A549 (cell line): ENCODE data around the gene ENTHD1. TPM values are rescaled to one million over a fixed set of nuclear protein-coding genes. Genes with fewer than 3 reads are reported as not detected.

Source experiments
- ATAC-seq, 2 experiments: fragments of 200-7000 bp in 1 of 2; fragments of >200 bp in 1 of 2; cut with Nextera tagmentation in 1 of 2; cut with Tn5 transposase in 1 of 2; 3 replicates each; pipeline versions ENCODE4 v1.8.0 to v1.9.1; 2018 to 2020; ENCODE audit warnings: mild to moderate bottlenecking in 1 of 2, moderate library complexity in 1 of 2
- CTCF ChIA-PET: fragments of 300-600 bp; sonication (Branson Sonifier 250); formaldehyde crosslinking; extraction: SDS; loops from one replicate; lab custom pipeline; 2021; ENCODE audit warnings: antibody characterized with exemption, inconsistent platforms; lab: Yijun Ruan, JAX
- POLR2A ChIA-PET: fragments of 350-600 bp; formaldehyde crosslinking; extraction: SDS; loops from one replicate; lab custom pipeline; 2021; ENCODE audit warnings: antibody characterized with exemption, inconsistent platforms; lab: Yijun Ruan, JAX
- DNase-seq, 2 experiments: peaks; one replicate each; pipeline versions ENCODE4 v3.0.0 to v3.0.0-alpha.2; 2011 to 2016; ENCODE audit warnings: low read depth in 1 of 2, low spot score in 1 of 2
- FAIRE-seq: peaks from 2 replicates; lab custom pipeline; 2011; peaks lifted over from hg19 to GRCh38; lab: Jason Lieb, UNC
- H3K27ac ChIP-seq, 2 experiments: fragments of >200 bp; sonication (Bioruptor Twin); formaldehyde crosslinking; 3 replicates each; pipeline ENCODE4 v1.5.1; 2016 to 2017
- H3K4me1 ChIP-seq: fragments of >200 bp; sonication (Bioruptor Twin); formaldehyde crosslinking; 3 replicates; pipeline ENCODE4 v1.6.1; 2016
- H3K4me2 ChIP-seq: fragments of >200 bp; sonication (Bioruptor Twin); formaldehyde crosslinking; 3 replicates; pipeline ENCODE4 v1.6.1; 2016
- H3K4me3 ChIP-seq: fragments of >200 bp; sonication (Bioruptor Twin); formaldehyde crosslinking; 3 replicates; pipeline ENCODE4 v1.5.1; 2016
- H3K9me3 ChIP-seq: fragments of >200 bp; sonication (Bioruptor Twin); formaldehyde crosslinking; 3 replicates; pipeline ENCODE4 v1.6.1; 2016
- ATOH8 ChIP-seq: fragments of 250-450 bp; sonication (Bioruptor Pico); IDR thresholded peaks from 2 replicates; pipeline ENCODE4 v1.5.0; 2020; ENCODE audit warnings: low read depth, mild to moderate bottlenecking, moderate library complexity
- BHLHE40 ChIP-seq: IDR thresholded peaks from 2 replicates; pipeline ENCODE4 v1.6.1; 2012; ENCODE audit warnings: low read depth, low read length, inconsistent platforms
- CBX2 ChIP-seq: fragments of 200-600 bp; sonication (generic); IDR thresholded peaks from 2 replicates; pipeline ENCODE4 v1.6.1; 2016; ENCODE audit warnings: low read depth, mild to moderate bottlenecking, borderline replicate concordance
- CBX8 ChIP-seq: fragments of 200-600 bp; sonication (generic); IDR thresholded peaks from 2 replicates; pipeline ENCODE4 v1.6.1; 2016
- CEBPB ChIP-seq, 2 experiments: fragments of >200 bp in 1 of 2; sonication (Bioruptor Twin) in 1 of 2; formaldehyde crosslinking in 1 of 2; IDR thresholded peaks; 2 replicates each; pipeline ENCODE4 v1.6.1; 2012 to 2016
- CHD2 ChIP-seq: fragments of 150-350 bp; IDR thresholded peaks from 2 replicates; pipeline ENCODE4 v1.6.1; 2014; ENCODE audit warnings: low read length; ENCODE audit not compliant: partially characterized antibody
- EHF ChIP-seq: fragments of 250-450 bp; sonication (Bioruptor Pico); IDR thresholded peaks from 2 replicates; pipeline ENCODE4 v1.5.0; 2020; ENCODE audit warnings: mild to moderate bottlenecking
- ESRRA ChIP-seq: fragments of 150-350 bp; IDR thresholded peaks from 2 replicates; pipeline ENCODE4 v1.6.1; 2014; ENCODE audit warnings: mild to moderate bottlenecking, low read length, borderline replicate concordance
- FOSL2 ChIP-seq, 2 experiments: fragments of 450-650 bp in 1 of 2; fragments of >200 bp in 1 of 2; sonication (Bioruptor Twin) in 1 of 2; formaldehyde crosslinking; IDR thresholded peaks; 2 replicates each; pipeline versions ENCODE4 v1.5.0 to v1.6.1; 2016 to 2020; ENCODE audit warnings: mild to moderate bottlenecking in 1 of 2, moderate library complexity in 1 of 2
- GATA3 ChIP-seq: IDR thresholded peaks from 2 replicates; pipeline ENCODE4 v1.6.1; 2012; ENCODE audit warnings: borderline replicate concordance
- HES2 ChIP-seq: fragments of >200 bp; sonication (Bioruptor Twin); formaldehyde crosslinking; IDR thresholded peaks from 2 replicates; pipeline ENCODE4 v1.6.1; 2016
- HEYL ChIP-seq: fragments of 250-450 bp; sonication (Bioruptor Pico); IDR thresholded peaks from 2 replicates; pipeline ENCODE4 v1.8.0; 2021; ENCODE audit warnings: mild to moderate bottlenecking, moderate library complexity
- KDM1A ChIP-seq: fragments of 200-600 bp; sonication (generic); IDR thresholded peaks from 2 replicates; pipeline ENCODE4 v1.6.1; 2016; ENCODE audit warnings: low read depth, mild to moderate bottlenecking
- NFE2L2 ChIP-seq: fragments of 150-350 bp; conservative IDR thresholded peaks from 2 replicates; pipeline ENCODE4 v1.6.1; 2014; ENCODE audit warnings: low read length
- PHF8 ChIP-seq: fragments of 200-600 bp; sonication (generic); IDR thresholded peaks from 2 replicates; pipeline ENCODE4 v1.6.1; 2016; ENCODE audit warnings: low read depth, mild to moderate bottlenecking, antibody characterized with exemption, moderate library complexity, borderline replicate concordance
- POLR2AphosphoS2 ChIP-seq: conservative IDR thresholded peaks from 2 replicates; pipeline ENCODE4 v1.6.1; 2012; ENCODE audit warnings: low read length, improper control_type of control experiment, inconsistent platforms
- RAD21 ChIP-seq, 2 experiments: fragments of >200 bp in 1 of 2; sonication (Bioruptor Twin) in 1 of 2; formaldehyde crosslinking in 1 of 2; IDR thresholded peaks in 1 of 2; conservative IDR thresholded peaks in 1 of 2; 2 replicates in 1 of 2; 3 replicates in 1 of 2; pipeline ENCODE4 v1.6.1; 2012 to 2018; ENCODE audit warnings: inconsistent platforms in 1 of 2
- RARB ChIP-seq: fragments of 250-450 bp; sonication (Bioruptor Pico); IDR thresholded peaks from 2 replicates; pipeline ENCODE4 v1.8.0; 2021; ENCODE audit warnings: mild to moderate bottlenecking, moderate library complexity
- RCOR1 ChIP-seq: fragments of 150-350 bp; IDR thresholded peaks from 2 replicates; pipeline ENCODE4 v1.6.1; 2014; ENCODE audit warnings: antibody characterized with exemption, low read length, low read depth
- REST ChIP-seq: fragments of 200-600 bp; sonication (generic); IDR thresholded peaks from 2 replicates; pipeline ENCODE4 v1.6.1; 2016; ENCODE audit warnings: antibody characterized with exemption, mild to moderate bottlenecking, moderate library complexity
- SMC3 ChIP-seq: fragments of >200 bp; sonication (Bioruptor Twin); formaldehyde crosslinking; IDR thresholded peaks from 3 replicates; pipeline ENCODE4 v1.6.1; 2018; ENCODE audit warnings: inconsistent platforms
- USF2 ChIP-seq: fragments of 450-650 bp; IDR thresholded peaks from 2 replicates; pipeline ENCODE4 v1.6.1; 2014; ENCODE audit warnings: antibody characterized with exemption
- ZFP36 ChIP-seq: fragments of 450-650 bp; IDR thresholded peaks from 2 replicates; pipeline ENCODE4 v1.6.1; 2014; ENCODE audit warnings: borderline replicate concordance; ENCODE audit not compliant: partially characterized antibody
- ZSCAN20 ChIP-seq: fragments of 250-450 bp; sonication (Bioruptor Pico); IDR thresholded peaks from 2 replicates; pipeline ENCODE4 v1.8.0; 2022; ENCODE audit warnings: mild to moderate bottlenecking, moderate library complexity
- WGBS: methylation state at CpG from one replicate; pipeline ENCODE4 v1.1.6; 2017; ENCODE audit errors: missing lambda C conversion rate; 5-methylcytosine and 5-hydroxymethylcytosine counted together
- polyA plus RNA-seq, 4 experiments: library from polyadenylated mRNA; depleted of rRNA in 3 of 4; stranded (reverse); fragments of >200 nt; fragmentation: RNase III in 1 of 4; extraction: RNeasy Plus Mini Kit Qiagen cat#74134 plus additional on column Dnase treatment in 1 of 4; gene quantifications; 2 replicates in 3 of 4; 3 replicates in 1 of 4; pipeline ENCODE4 v1.2.3, GENCODE V29; 2011 to 2017

Gene ENTHD1
- polyA plus RNA-seq, 2 of the 4 experiments (the other 2 are of a cell fraction) = not detected

- 25% methylated on average over 5 of the region's 5 CpGs for WGBS
- ATAC-seq (no peak), FAIRE-seq (no peak), DNase-seq (no peak)
- POLR2A ChIA-PET = no interaction called here
- Histone ChIP-seq H3K27ac (no peak overlapping the region), H3K9me3 (no peaks in the 10 kb centered on the region), H3K4me1 (no peaks in the 10 kb centered on the region), H3K4me3 (no peak overlapping the region), H3K4me2 (no peak overlapping the region)
- CTCF ChIA-PET = no interaction called here
- TF ChIP-seq ESRRA (no peak), KDM1A (no peak), BHLHE40 (no peak), USF2 (no peak), ZFP36 (no peak), ATOH8 (CRISPR knock-in tag) (no peak), CEBPB (IDR thresholded peaks at IDR 0.05) (no peak), CBX2 (no peak), CHD2 (no peak), RARB (CRISPR knock-in tag) (no peak), PHF8 (no peak)
These were observed 115.7 kb downstream of the ENTHD1 start for GRCh38 chr22:39777716-39778454.

GRCh38 chr22:39776295-39777009 lies 117.1 kb downstream of the ENTHD1 start:
- no peak for DNase-seq
- Histone ChIP-seq H3K4me3 (no peak overlapping the region), H3K4me1 (no peaks in the 10 kb centered on the region), H3K27ac (no peak overlapping the region), H3K4me2 (no peak overlapping the region), H3K9me3 (no peaks in the 10 kb centered on the region)
- POLR2A ChIA-PET = no interaction called here
- CTCF ChIA-PET = no interaction called here
- ATAC-seq = no peak
- no peak for TF ChIP-seq SMC3
- no peak for TF ChIP-seq REST
- TF ChIP-seq HES2 = no peak
- no peak for TF ChIP-seq NFE2L2
- TF ChIP-seq CEBPB (IDR thresholded peaks at IDR 0.05) = no peak
- TF ChIP-seq GATA3 = no peak
- TF ChIP-seq RAD21 (conservative IDR thresholded peaks at IDR 0.05 in 1 of 2, IDR thresholded peaks at IDR 0.05 in 1 of 2) = no peak
- no peak for TF ChIP-seq RCOR1
- no peak for TF ChIP-seq CBX8
- TF ChIP-seq HEYL (CRISPR knock-in tag) = no peak
- TF ChIP-seq FOSL2 (IDR thresholded peaks at IDR 0.05) = no peak
- no peak for TF ChIP-seq FOSL2 (CRISPR knock-in tag; IDR thresholded peaks at IDR 0.05)
- TF ChIP-seq POLR2AphosphoS2 = no peak
- no peak for TF ChIP-seq EHF
- no peak for TF ChIP-seq USF2
- no peak for TF ChIP-seq ZSCAN20 (CRISPR knock-in tag)
- 2% methylated on average over 2 of the region's 2 CpGs for WGBS
- FAIRE-seq = no peak
